Liver (tissue), 9 donors: ENCODE results near the gene ASF1B. TPM values are rescaled to one million over a fixed set of nuclear protein-coding genes. Genes with fewer than 3 reads are reported as not detected.

Source experiments
- DNase-seq: peaks from one replicate; pipeline ENCODE4 v3.0.0-alpha.2; 2017; ENCODE audit warnings: low spot score
- H3K27ac ChIP-seq, 2 donors: one replicate each; pipeline ENCODE4 v1.7.0; 2013; ENCODE audit warnings: inconsistent platforms in 2 of 2, low read length in 2 of 2, control low read depth in 1 of 2, low read depth in 1 of 2, mild to moderate bottlenecking in 1 of 2
- H3K27me3 ChIP-seq, 4 donors: one replicate each; pipeline versions ENCODE4 v1.6.1 to v1.7.0; 2013; ENCODE audit warnings: low read length in 3 of 4, inconsistent platforms in 1 of 4, mild to moderate bottlenecking in 1 of 4, moderate library complexity in 1 of 4; ENCODE audit not compliant: control insufficient read depth in 4 of 4, insufficient read depth in 4 of 4
- H3K36me3 ChIP-seq, 4 donors: one replicate each; pipeline versions ENCODE4 v1.6.1 to v1.7.0; 2013; ENCODE audit warnings: low read length in 3 of 4, mild to moderate bottlenecking in 3 of 4, low read depth in 1 of 4, moderate library complexity in 1 of 4; ENCODE audit not compliant: control insufficient read depth in 4 of 4, insufficient read depth in 3 of 4
- H3K4me1 ChIP-seq, 4 donors: one replicate each; pipeline versions ENCODE4 v1.6.1 to v1.7.0; 2013; ENCODE audit warnings: low read length in 3 of 4, mild to moderate bottlenecking in 3 of 4, moderate library complexity in 1 of 4; ENCODE audit not compliant: control insufficient read depth in 4 of 4, insufficient read depth in 4 of 4
- H3K4me3 ChIP-seq, 3 donors: one replicate each; pipeline versions ENCODE4 v1.6.1 to v1.7.0; 2013; ENCODE audit warnings: low read length in 3 of 3, control low read depth in 1 of 3, low read depth in 1 of 3, mild to moderate bottlenecking in 1 of 3
- H3K9ac ChIP-seq, 2 donors: one replicate each; pipeline ENCODE4 v1.7.0; 2013; ENCODE audit warnings: low read length in 2 of 2, mild to moderate bottlenecking in 2 of 2, moderate library complexity in 2 of 2, control low read depth in 1 of 2, low read depth in 1 of 2
- H3K9me3 ChIP-seq, 4 donors: one replicate each; pipeline versions ENCODE4 v1.6.1 to v1.7.0; 2013; ENCODE audit warnings: low read length in 3 of 4; ENCODE audit not compliant: control insufficient read depth in 4 of 4
- EGR1 ChIP-seq, 2 donors: IDR thresholded peaks; 2 replicates each; pipeline ENCODE4 v1.6.1; 2016 to 2018; ENCODE audit warnings: antibody characterized with exemption in 2 of 2, low read depth in 2 of 2
- FOXA1 ChIP-seq: IDR thresholded peaks from 2 replicates; pipeline ENCODE4 v1.6.1; 2016; ENCODE audit warnings: antibody characterized with exemption
- FOXA2 ChIP-seq: IDR thresholded peaks from 2 replicates; pipeline ENCODE4 v1.6.1; 2016; ENCODE audit warnings: antibody characterized with exemption
- GABPA ChIP-seq, 2 donors: IDR thresholded peaks in 1 of 2; conservative IDR thresholded peaks in 1 of 2; 2 replicates each; pipeline ENCODE4 v1.6.1; 2016; ENCODE audit warnings: antibody characterized with exemption in 2 of 2, mild to moderate bottlenecking in 1 of 2, moderate library complexity in 1 of 2
- HNF4A ChIP-seq, 2 donors: conservative IDR thresholded peaks; 2 replicates each; pipeline ENCODE4 v1.6.1; 2016; ENCODE audit warnings: antibody characterized with exemption in 2 of 2, mild to moderate bottlenecking in 2 of 2
- HNF4G ChIP-seq: IDR thresholded peaks from 2 replicates; pipeline ENCODE4 v1.6.1; 2016; ENCODE audit warnings: antibody characterized with exemption
- JUND ChIP-seq, 2 donors: IDR thresholded peaks; 2 replicates each; pipeline ENCODE4 v1.6.1; 2016; ENCODE audit warnings: antibody characterized with exemption in 2 of 2
- NR2F2 ChIP-seq: IDR thresholded peaks from 2 replicates; pipeline ENCODE4 v1.6.1; 2016; ENCODE audit warnings: antibody characterized with exemption
- RAD21 ChIP-seq, 2 donors: IDR thresholded peaks; 2 replicates each; pipeline ENCODE4 v1.6.1; 2016; ENCODE audit warnings: antibody characterized with exemption in 2 of 2, mild to moderate bottlenecking in 2 of 2
- RXRA ChIP-seq, 2 donors: IDR thresholded peaks; 2 replicates each; pipeline ENCODE4 v1.6.1; 2017 to 2018; ENCODE audit warnings: antibody characterized with exemption in 2 of 2, mild to moderate bottlenecking in 1 of 2
- SP1 ChIP-seq: IDR thresholded peaks from 2 replicates; pipeline ENCODE4 v1.6.1; 2018; ENCODE audit warnings: antibody characterized with exemption, mild to moderate bottlenecking
- TAF1 ChIP-seq: conservative IDR thresholded peaks from 2 replicates; pipeline ENCODE4 v1.6.1; 2016; ENCODE audit warnings: antibody characterized with exemption, mild to moderate bottlenecking
- YY1 ChIP-seq: IDR thresholded peaks from 2 replicates; pipeline ENCODE4 v1.6.1; 2016; ENCODE audit warnings: antibody characterized with exemption, mild to moderate bottlenecking
- WGBS: extraction: QIAGEN DNeasy Blood & Tissue Kit; methylation state at CpG from one replicate; pipeline ENCODE4 v1.1.7; 2013; 5-methylcytosine and 5-hydroxymethylcytosine counted together
- polyA plus RNA-seq, 2 donors: library from polyadenylated mRNA; stranded (reverse) in 1 of 2; unstranded in 1 of 2; fragments of 200-250 nt in 1 of 2; fragments of >200 nt in 1 of 2; fragmentation: Nextera tagmentation in 1 of 2; extraction: Ambion mirVana in 1 of 2; gene quantifications; one replicate each; pipeline versions ENCODE4 v1.2.1 to v1.2.3, GENCODE V29; 2013 to 2015
- total RNA-seq, 2 donors: library from RNA; depleted of rRNA; stranded (reverse); fragments of >200 nt; gene quantifications; one replicate each; pipeline ENCODE4 v1.2.3, GENCODE V29; 2014
- TF ChIP-seq, protein P1 (sequence below): fragments of 150-350 bp; IDR thresholded peaks from 2 replicates; pipeline ENCODE4 v1.5.1; 2017; ENCODE audit warnings: improper control_type of control experiment, low read depth, low read length; ENCODE audit not compliant: missing input control
- TF ChIP-seq, protein P2 (sequence below): IDR thresholded peaks from 2 replicates; pipeline ENCODE4 v1.6.1; 2016; ENCODE audit warnings: antibody characterized with exemption
- TF ChIP-seq, protein P3 (sequence below): IDR thresholded peaks from 2 replicates; pipeline ENCODE4 v1.6.1; 2016; ENCODE audit warnings: antibody characterized with exemption
- TF ChIP-seq, protein P4 (sequence below): IDR thresholded peaks from 2 replicates; pipeline ENCODE4 v1.6.1; 2016; ENCODE audit warnings: antibody characterized with exemption, mild to moderate bottlenecking
- TF ChIP-seq, protein P5 (sequence below): IDR thresholded peaks from 2 replicates; pipeline ENCODE4 v1.6.1; 2016; ENCODE audit warnings: antibody characterized with exemption
- donor health status: healthy.
- donor health status: healthy.
- donor health status: healthy.
- donor health status: healthy.
- donor health status: healthy.

Gene ASF1B
- total and polyA plus RNA-seq, 4 donors, result 0.25 to 20.5 (median 1.6) TPM

DNA sequence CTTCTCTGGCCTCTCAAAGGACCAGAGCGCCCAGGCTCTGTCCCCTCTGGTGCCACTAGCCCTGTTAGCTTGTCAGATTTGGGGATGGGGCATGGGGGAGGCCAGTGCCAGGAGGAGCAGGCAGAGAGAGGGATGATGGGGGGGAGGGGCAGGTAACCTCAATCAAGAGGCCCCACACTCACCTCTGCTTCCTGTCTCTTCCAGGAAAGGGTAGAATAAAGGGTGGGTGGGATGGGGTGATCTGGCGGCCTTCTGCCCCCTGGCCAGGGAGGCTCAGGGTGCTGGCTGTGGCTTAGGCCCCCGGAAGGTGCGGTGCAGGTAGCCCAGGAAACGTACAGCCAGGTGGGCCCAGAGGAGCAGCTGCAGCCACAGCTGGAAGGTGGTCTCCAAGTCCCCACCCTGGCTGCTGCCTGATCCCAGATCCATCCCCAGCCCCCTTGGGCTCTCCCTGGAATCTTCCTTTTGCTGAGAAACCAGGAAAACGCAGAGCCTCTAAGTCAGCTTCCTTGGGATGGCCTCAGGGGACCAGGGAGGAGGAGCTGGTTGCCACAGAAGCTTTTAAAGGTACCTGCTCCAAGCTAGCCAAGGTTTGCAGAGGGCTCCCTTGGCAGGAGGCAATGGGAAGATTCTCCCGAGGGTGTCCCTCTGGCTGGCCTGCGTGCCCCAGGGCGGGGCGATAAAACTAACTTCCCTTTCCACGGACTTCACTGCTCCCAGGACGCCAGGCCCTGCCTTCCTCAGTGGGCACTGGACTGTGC, 24.2 kb downstream of the ASF1B start:
- H3K27ac ChIP-seq, result peak overlapping the region; percentile 88 to 97
- TF ChIP-seq EGR1 (IDR thresholded peaks at IDR 0.05; ENCODE audit: low read depth in 2 of 2), result no peak
- TF ChIP-seq, protein P1, sequence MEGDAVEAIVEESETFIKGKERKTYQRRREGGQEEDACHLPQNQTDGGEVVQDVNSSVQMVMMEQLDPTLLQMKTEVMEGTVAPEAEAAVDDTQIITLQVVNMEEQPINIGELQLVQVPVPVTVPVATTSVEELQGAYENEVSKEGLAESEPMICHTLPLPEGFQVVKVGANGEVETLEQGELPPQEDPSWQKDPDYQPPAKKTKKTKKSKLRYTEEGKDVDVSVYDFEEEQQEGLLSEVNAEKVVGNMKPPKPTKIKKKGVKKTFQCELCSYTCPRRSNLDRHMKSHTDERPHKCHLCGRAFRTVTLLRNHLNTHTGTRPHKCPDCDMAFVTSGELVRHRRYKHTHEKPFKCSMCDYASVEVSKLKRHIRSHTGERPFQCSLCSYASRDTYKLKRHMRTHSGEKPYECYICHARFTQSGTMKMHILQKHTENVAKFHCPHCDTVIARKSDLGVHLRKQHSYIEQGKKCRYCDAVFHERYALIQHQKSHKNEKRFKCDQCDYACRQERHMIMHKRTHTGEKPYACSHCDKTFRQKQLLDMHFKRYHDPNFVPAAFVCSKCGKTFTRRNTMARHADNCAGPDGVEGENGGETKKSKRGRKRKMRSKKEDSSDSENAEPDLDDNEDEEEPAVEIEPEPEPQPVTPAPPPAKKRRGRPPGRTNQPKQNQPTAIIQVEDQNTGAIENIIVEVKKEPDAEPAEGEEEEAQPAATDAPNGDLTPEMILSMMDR, result no peak
- no peak for TF ChIP-seq HNF4G
- no peak for TF ChIP-seq HNF4A (conservative IDR thresholded peaks at IDR 0.05)
- TF ChIP-seq, protein P2, sequence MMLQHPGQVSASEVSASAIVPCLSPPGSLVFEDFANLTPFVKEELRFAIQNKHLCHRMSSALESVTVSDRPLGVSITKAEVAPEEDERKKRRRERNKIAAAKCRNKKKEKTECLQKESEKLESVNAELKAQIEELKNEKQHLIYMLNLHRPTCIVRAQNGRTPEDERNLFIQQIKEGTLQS, result no peak
- no peak for TF ChIP-seq NR2F2
- TF ChIP-seq GABPA (IDR thresholded peaks at IDR 0.05 in 1 of 2, conservative IDR thresholded peaks at IDR 0.05 in 1 of 2), result no peak
- no peak for TF ChIP-seq FOXA1
- no peak for TF ChIP-seq JUND (IDR thresholded peaks at IDR 0.05)
- peaks cover 15 to 56% (median 47%) of the 10 kb centered on the region in 4 donors for H3K4me1 ChIP-seq

DNA sequence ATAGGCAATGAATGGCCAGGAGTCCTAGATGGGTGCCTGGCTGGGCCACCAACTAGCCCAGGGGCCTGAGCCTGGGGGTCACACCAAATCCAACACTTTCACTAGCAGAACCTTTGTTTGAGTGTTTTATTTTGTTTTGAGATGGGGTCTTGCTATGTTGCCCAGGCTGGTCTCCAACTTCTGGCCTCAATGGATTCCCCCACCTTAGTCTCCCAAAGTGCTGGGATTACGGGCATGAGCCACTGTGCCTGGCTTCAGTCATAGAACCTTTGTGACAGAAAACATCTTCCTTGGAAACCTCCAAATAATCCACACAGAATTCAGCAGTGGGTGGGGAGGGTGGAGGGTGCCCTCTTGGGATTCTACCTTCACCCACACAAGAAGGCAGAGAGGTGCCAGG, 24.9 kb downstream of the ASF1B start:
- H3K27me3 ChIP-seq, result no peaks in the 10 kb centered on the region
- DNase-seq, result no peak
- H3K36me3 ChIP-seq, result peaks cover 0 to 5% (median under 1%) of the 10 kb centered on the region in 4 donors
- H3K4me3 ChIP-seq, result no peak overlapping the region
- H3K9ac ChIP-seq, result no peak overlapping the region
- no peaks in the 10 kb centered on the region for H3K9me3 ChIP-seq
- peaks cover 15 to 50% (median 44%) of the 10 kb centered on the region in 4 donors for H3K4me1 ChIP-seq
- 98% methylated on average over 1 of the region's 1 CpG for WGBS
- H3K27ac ChIP-seq, result peak overlapping the region in 1 of 2 donors; percentile 4
- no peak for TF ChIP-seq GABPA (IDR thresholded peaks at IDR 0.05 in 1 of 2, conservative IDR thresholded peaks at IDR 0.05 in 1 of 2)
- TF ChIP-seq, protein P1, result no peak
- TF ChIP-seq, protein P3, sequence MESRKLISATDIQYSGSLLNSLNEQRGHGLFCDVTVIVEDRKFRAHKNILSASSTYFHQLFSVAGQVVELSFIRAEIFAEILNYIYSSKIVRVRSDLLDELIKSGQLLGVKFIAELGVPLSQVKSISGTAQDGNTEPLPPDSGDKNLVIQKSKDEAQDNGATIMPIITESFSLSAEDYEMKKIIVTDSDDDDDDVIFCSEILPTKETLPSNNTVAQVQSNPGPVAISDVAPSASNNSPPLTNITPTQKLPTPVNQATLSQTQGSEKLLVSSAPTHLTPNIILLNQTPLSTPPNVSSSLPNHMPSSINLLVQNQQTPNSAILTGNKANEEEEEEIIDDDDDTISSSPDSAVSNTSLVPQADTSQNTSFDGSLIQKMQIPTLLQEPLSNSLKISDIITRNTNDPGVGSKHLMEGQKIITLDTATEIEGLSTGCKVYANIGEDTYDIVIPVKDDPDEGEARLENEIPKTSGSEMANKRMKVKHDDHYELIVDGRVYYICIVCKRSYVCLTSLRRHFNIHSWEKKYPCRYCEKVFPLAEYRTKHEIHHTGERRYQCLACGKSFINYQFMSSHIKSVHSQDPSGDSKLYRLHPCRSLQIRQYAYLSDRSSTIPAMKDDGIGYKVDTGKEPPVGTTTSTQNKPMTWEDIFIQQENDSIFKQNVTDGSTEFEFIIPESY, result no peak
- no peak for TF ChIP-seq NR2F2
- no peak for TF ChIP-seq HNF4A (conservative IDR thresholded peaks at IDR 0.05)
- TF ChIP-seq EGR1 (IDR thresholded peaks at IDR 0.05; ENCODE audit: low read depth in 2 of 2), result no peak
- no peak for TF ChIP-seq FOXA2
- TF ChIP-seq, protein P2, result no peak
- TF ChIP-seq YY1, result no peak
- TF ChIP-seq, protein P4, sequence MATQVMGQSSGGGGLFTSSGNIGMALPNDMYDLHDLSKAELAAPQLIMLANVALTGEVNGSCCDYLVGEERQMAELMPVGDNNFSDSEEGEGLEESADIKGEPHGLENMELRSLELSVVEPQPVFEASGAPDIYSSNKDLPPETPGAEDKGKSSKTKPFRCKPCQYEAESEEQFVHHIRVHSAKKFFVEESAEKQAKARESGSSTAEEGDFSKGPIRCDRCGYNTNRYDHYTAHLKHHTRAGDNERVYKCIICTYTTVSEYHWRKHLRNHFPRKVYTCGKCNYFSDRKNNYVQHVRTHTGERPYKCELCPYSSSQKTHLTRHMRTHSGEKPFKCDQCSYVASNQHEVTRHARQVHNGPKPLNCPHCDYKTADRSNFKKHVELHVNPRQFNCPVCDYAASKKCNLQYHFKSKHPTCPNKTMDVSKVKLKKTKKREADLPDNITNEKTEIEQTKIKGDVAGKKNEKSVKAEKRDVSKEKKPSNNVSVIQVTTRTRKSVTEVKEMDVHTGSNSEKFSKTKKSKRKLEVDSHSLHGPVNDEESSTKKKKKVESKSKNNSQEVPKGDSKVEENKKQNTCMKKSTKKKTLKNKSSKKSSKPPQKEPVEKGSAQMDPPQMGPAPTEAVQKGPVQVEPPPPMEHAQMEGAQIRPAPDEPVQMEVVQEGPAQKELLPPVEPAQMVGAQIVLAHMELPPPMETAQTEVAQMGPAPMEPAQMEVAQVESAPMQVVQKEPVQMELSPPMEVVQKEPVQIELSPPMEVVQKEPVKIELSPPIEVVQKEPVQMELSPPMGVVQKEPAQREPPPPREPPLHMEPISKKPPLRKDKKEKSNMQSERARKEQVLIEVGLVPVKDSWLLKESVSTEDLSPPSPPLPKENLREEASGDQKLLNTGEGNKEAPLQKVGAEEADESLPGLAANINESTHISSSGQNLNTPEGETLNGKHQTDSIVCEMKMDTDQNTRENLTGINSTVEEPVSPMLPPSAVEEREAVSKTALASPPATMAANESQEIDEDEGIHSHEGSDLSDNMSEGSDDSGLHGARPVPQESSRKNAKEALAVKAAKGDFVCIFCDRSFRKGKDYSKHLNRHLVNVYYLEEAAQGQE, result no peak
- TF ChIP-seq, protein P5, sequence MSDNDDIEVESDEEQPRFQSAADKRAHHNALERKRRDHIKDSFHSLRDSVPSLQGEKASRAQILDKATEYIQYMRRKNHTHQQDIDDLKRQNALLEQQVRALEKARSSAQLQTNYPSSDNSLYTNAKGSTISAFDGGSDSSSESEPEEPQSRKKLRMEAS, result no peak
- no peak for TF ChIP-seq RXRA (IDR thresholded peaks at IDR 0.05)
- no peak for TF ChIP-seq HNF4G
- no peak for TF ChIP-seq SP1
- TF ChIP-seq JUND (IDR thresholded peaks at IDR 0.05), result no peak
- TF ChIP-seq TAF1, result no peak
- no peak for TF ChIP-seq FOXA1
- no peak for TF ChIP-seq RAD21 (IDR thresholded peaks at IDR 0.05)

More for the DNA sequence above, 24.2 kb downstream of the ASF1B start:
- Histone ChIP-seq H3K27me3 (no peaks in the 10 kb centered on the region), H3K9me3 (no peaks in the 10 kb centered on the region), H3K4me3 (peak overlapping the region in 2 of 3 donors; percentile 5 to 28), H3K36me3 (no peaks in the 10 kb centered on the region), H3K9ac (peak overlapping the region in 1 of 2 donors; percentile 79)
- WGBS, result 56% methylated on average over 12 of the region's 12 CpGs
- no peak for DNase-seq
